K562 (cell line): ENCODE measurements around the gene SLC22A16. TPM values are rescaled to one million over a fixed set of nuclear protein-coding genes. Genes with fewer than 3 reads are reported as not detected.

Experiments
- ATAC-seq: fragments of 200-7000 bp; cut with Tn5 transposase; 3 replicates; pipeline ENCODE4 v1.9.1; 2020; ENCODE audit warnings: moderate library complexity
- BruUV-seq: library from RNA; stranded (reverse); fragments of 400-500 nt; replicated peaks from 2 replicates; lab custom pipeline; 2021; lab: Mats Ljungman, UMichigan
- CTCF ChIA-PET: fragments of 300-600 bp; formaldehyde crosslinking; extraction: SDS; loops from one replicate; lab custom pipeline; 2021; ENCODE audit warnings: low intra/inter-chr PET ratio; lab: Yijun Ruan, JAX
- POLR2A ChIA-PET: fragments of 300-600, 350-650 bp; sonication (Branson Sonifier 250); formaldehyde crosslinking; extraction: SDS; loops from one replicate; lab custom pipeline; 2021; ENCODE audit warnings: antibody characterized with exemption, inconsistent platforms; lab: Yijun Ruan, JAX
- DNase-seq, 4 experiments: peaks; one replicate each; pipeline versions ENCODE4 v3.0.0 to v3.0.0-alpha.2; 2011 to 2018; ENCODE audit warnings: low spot score in 3 of 4, mixed read lengths in 3 of 4; ENCODE audit errors: extremely low read depth in 1 of 4
- FAIRE-seq: peaks from 2 replicates; lab custom pipeline; 2011; peaks lifted over from hg19 to GRCh38; lab: Jason Lieb, UNC
- H2AFZ ChIP-seq: 2 replicates; pipeline ENCODE4 v1.6.0; 2011; ENCODE audit warnings: low read depth, low read length, control low read depth, inconsistent platforms
- H3K27ac ChIP-seq: fragments of 200-600 bp; 3 replicates; pipeline ENCODE4 v1.8.0; 2011; ENCODE audit warnings: low read depth, mild to moderate bottlenecking, control low read depth, inconsistent platforms, low read length, moderate library complexity, mixed read lengths; ENCODE audit errors: extremely low read depth
- H3K27me3 ChIP-seq, 2 experiments: fragments of 300-600 bp in 1 of 2; 2 replicates in 1 of 2; 3 replicates in 1 of 2; pipeline versions ENCODE4 v1.6.0 to v1.8.0; 2011; ENCODE audit warnings: inconsistent platforms in 2 of 2, low read length in 2 of 2, mild to moderate bottlenecking in 1 of 2, mixed read lengths in 1 of 2, moderate library complexity in 1 of 2; ENCODE audit not compliant: control insufficient read depth in 2 of 2, insufficient read depth in 2 of 2
- H3K36me3 ChIP-seq: fragments of 300-600 bp; 3 replicates; pipeline ENCODE4 v1.8.0; 2011; ENCODE audit warnings: mild to moderate bottlenecking, low read length, inconsistent platforms; ENCODE audit not compliant: control insufficient read depth, insufficient read depth
- H3K4me1 ChIP-seq, 2 experiments: fragments of 200-600 bp in 1 of 2; replicated peaks in 1 of 2; 2 replicates in 1 of 2; 3 replicates in 1 of 2; pipeline versions ENCODE4 v1.5.1 to v1.8.0; 2011; ENCODE audit warnings: inconsistent platforms in 2 of 2, low read length in 2 of 2, mild to moderate bottlenecking in 1 of 2, mixed read lengths in 1 of 2, moderate library complexity in 1 of 2; ENCODE audit not compliant: control insufficient read depth in 2 of 2, insufficient read depth in 2 of 2
- H3K4me2 ChIP-seq: 2 replicates; pipeline ENCODE4 v1.6.1; 2011; ENCODE audit warnings: low read length, control low read depth, inconsistent platforms, mixed read lengths; ENCODE audit not compliant: insufficient read depth
- H3K4me3 ChIP-seq: fragments of 200-600 bp; sonication (generic), shearing (Covaris generic); 2 replicates; pipeline ENCODE4 v1.5.1; 2016; ENCODE audit warnings: control low read depth, inconsistent platforms
- H3K79me2 ChIP-seq: fragments of 200-600 bp; 3 replicates; pipeline ENCODE4 v1.8.0; 2011; ENCODE audit warnings: low read length, inconsistent platforms; ENCODE audit not compliant: control insufficient read depth, insufficient read depth
- H3K9ac ChIP-seq, 2 experiments: 2 replicates each; pipeline versions ENCODE4 v1.6.0 to v1.6.1; 2011; ENCODE audit warnings: low read depth in 2 of 2, low read length in 2 of 2, control low read depth in 1 of 2, inconsistent platforms in 1 of 2, mild to moderate bottlenecking in 1 of 2, mixed read lengths in 1 of 2; ENCODE audit not compliant: insufficient read depth in 1 of 2
- H3K9me1 ChIP-seq: one replicate; pipeline ENCODE4 v1.6.0; 2011; ENCODE audit warnings: inconsistent platforms, mild to moderate bottlenecking, low read length, moderate library complexity; ENCODE audit not compliant: control insufficient read depth, insufficient read depth
- H3K9me3 ChIP-seq: replicated peaks from 2 replicates; pipeline ENCODE4 v1.5.1; 2011; ENCODE audit warnings: low read depth, low read length, inconsistent platforms; ENCODE audit not compliant: control insufficient read depth, insufficient read depth
- H4K20me1 ChIP-seq: replicated peaks from 2 replicates; pipeline ENCODE4 v1.6.1; 2011; ENCODE audit warnings: low read length, inconsistent platforms, mixed read lengths; ENCODE audit not compliant: control insufficient read depth, insufficient read depth
- CEBPB ChIP-seq: fragments of 450-650 bp; IDR thresholded peaks from 2 replicates; pipeline ENCODE4 v1.6.1; 2016; ENCODE audit warnings: missing genetic modification characterization, missing compliant biosample characterization
- CEBPG ChIP-seq, 3 experiments: fragments of 200-800 bp in 1 of 3; sonication (Bioruptor generic) in 1 of 3; sonication (generic) in 1 of 3; formaldehyde crosslinking in 1 of 3; IDR thresholded peaks in 2 of 3; conservative IDR thresholded peaks in 1 of 3; 2 replicates each; pipeline versions ENCODE4 v1.6.1 to v1.8.0; 2016 to 2022; ENCODE audit warnings: missing compliant biosample characterization in 2 of 3, missing genetic modification characterization in 2 of 3, mild to moderate bottlenecking in 1 of 3, missing genetic modification reagents in 1 of 3
- PHB2 ChIP-seq: fragments of 450-650 bp; IDR thresholded peaks from 2 replicates; pipeline ENCODE4 v1.6.1; 2017; ENCODE audit warnings: low read depth
- RBM25 ChIP-seq: fragments of 200-400 bp; formaldehyde crosslinking; IDR thresholded peaks from 2 replicates; pipeline ENCODE4 v1.6.1; 2018; ENCODE audit warnings: low read length, low read depth, moderate library complexity; ENCODE audit not compliant: severe bottlenecking
- TCF7L2 ChIP-seq: fragments of 150-350 bp; IDR thresholded peaks from 2 replicates; pipeline ENCODE4 v1.6.1; 2016; ENCODE audit warnings: low read depth, mild to moderate bottlenecking, low read length, moderate library complexity
- TOE1 ChIP-seq, 2 experiments: fragments of 450-650 bp in 1 of 2; sonication (generic) in 1 of 2; formaldehyde crosslinking in 1 of 2; IDR thresholded peaks; 2 replicates each; pipeline versions ENCODE4 v1.7.1 to v1.8.0; 2016 to 2022; ENCODE audit warnings: borderline replicate concordance in 2 of 2, mild to moderate bottlenecking in 2 of 2, antibody characterized with exemption in 1 of 2, inconsistent platforms in 1 of 2, low read depth in 1 of 2, missing genetic modification reagents in 1 of 2, moderate library complexity in 1 of 2
- ZNF146 ChIP-seq: IDR thresholded peaks from one replicate; pipeline ENCODE4 v1.6.1; 2018; ENCODE audit warnings: missing compliant biosample characterization; ENCODE audit not compliant: unreplicated experiment
- WGBS: fragments of 100-300 bp; shearing (Covaris generic); methylation state at CpG from one replicate; pipeline ENCODE4 v1.1.6; 2016; ENCODE audit warnings: low coverage, mixed read lengths; ENCODE audit not compliant: insufficient coverage; ENCODE audit errors: missing lambda C conversion rate; 5-methylcytosine and 5-hydroxymethylcytosine counted together
- in situ Hi-C: fragments of 300-500 bp; cut with MboI; formaldehyde crosslinking; loops from 4 replicates; pipeline ENCODE4 v1.15.0; 2018; ENCODE audit warnings: inconsistent platforms, mixed read lengths
- intact Hi-C: fragments of 100-400 bp; cut with micrococcal nuclease; formaldehyde crosslinking; loops from 2 replicates; pipeline ENCODE4 v1.14.2; 2022
- polyA plus RNA-seq, 8 experiments: library from polyadenylated mRNA; depleted of rRNA in 4 of 8; stranded (reverse) in 5 of 8; unstranded in 3 of 8; fragments of >200 nt; fragmentation: Nextera tagmentation in 2 of 8; fragmentation: Illumina TruSeq in 1 of 8; extraction: Ambion mirVana in 2 of 8; extraction: Trizol in 1 of 8; gene quantifications; 2 replicates each; pipeline versions ENCODE4 v1.2.1 to v1.2.3, GENCODE V29; 2011 to 2014; ENCODE audit warnings: inconsistent platforms in 1 of 8, missing spikeins in 1 of 8
- total RNA-seq, 7 experiments: library from RNA; depleted of rRNA in 6 of 7; stranded (reverse); fragments of >200 nt in 6 of 7; fragmentation: Illumina TruSeq in 2 of 7; extraction: Trizol in 2 of 7; gene quantifications; 2 replicates each; pipeline versions ENCODE4 v1.2.1 to v1.2.3, GENCODE V29; 2011 to 2021; ENCODE audit warnings: low replicate concordance in 1 of 7

SLC22A16 gene
- total and polyA plus RNA-seq, 9 of the 15 experiments (the other 6 are each of a cell fraction or from before 2014, with no cell fraction given): not detected

- DNase-seq (no peak), FAIRE-seq (no peak), ATAC-seq (no peak)
- Histone ChIP-seq H4K20me1 (no peaks in the 10 kb centered on the region), H3K27me3 (peaks cover 3% of the 10 kb centered on the region in 2 experiments; a peak in 2 of 5 replicates), H3K4me3 (no peak overlapping the region), H3K4me2 (no peak overlapping the region), H3K9ac (no peak overlapping the region), H3K4me1 (no peaks in the 10 kb centered on the region; a peak in 1 of 5 replicates), H2AFZ (no peak overlapping the region), H3K9me3 (no peaks in the 10 kb centered on the region), H3K27ac (no peak overlapping the region), H3K36me3 (no peaks in the 10 kb centered on the region), H3K79me2 (no peaks in the 10 kb centered on the region), H3K9me1 (no peaks in the 10 kb centered on the region)
- BruUV-seq: no TSS peak
- intact Hi-C loops (no loop called here), in situ Hi-C loops (no loop called here)
- ChIA-PET POLR2A (interaction anchor here (0.6 kb wide), 2 partner anchors 35 to 526 kb away, joined by 3 to 4 read pairs; no protein-coding TSS in a partner anchor), CTCF (interaction anchor here (0.5 to 1.2 kb wide), 3 partner anchors 514 to 529 kb away, joined by 3 to 4 read pairs (median 3); no protein-coding TSS in a partner anchor)
- 12% methylated on average over 7 of the region's 7 CpGs for WGBS
- TF ChIP-seq CEBPB: peak; percentile 85
- TF ChIP-seq CEBPG (CRISPR knock-in tag; IDR thresholded peaks at IDR 0.05): no peak
- TF ChIP-seq CEBPG (tag; conservative IDR thresholded peaks at IDR 0.05 in 1 of 2, IDR thresholded peaks at IDR 0.05 in 1 of 2): peak; percentile 63 to 70
- no peak for TF ChIP-seq TCF7L2
Measured at GRCh38 chr6:110482774-110483400, 6.5 kb upstream of the SLC22A16 start.

DNA sequence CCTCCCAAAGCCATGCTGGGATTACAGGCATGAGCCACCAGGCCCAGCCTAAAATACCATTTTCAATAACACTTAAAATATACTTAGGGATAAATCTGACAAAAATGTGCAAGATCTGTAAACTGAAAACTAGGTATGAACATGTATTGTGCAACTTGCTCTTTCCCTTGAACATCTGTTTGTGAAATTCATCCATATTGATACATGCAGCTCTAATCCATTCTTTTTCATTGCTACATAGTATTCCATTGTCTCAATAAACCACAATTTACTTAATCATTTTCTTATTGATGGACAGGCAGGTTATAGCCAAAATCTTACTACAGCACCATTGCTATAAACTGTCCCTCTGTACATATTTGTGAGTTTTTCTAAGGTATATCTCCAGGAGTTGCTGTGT lies 4.7 kb upstream of the SLC22A16 start:
- CTCF ChIA-PET: no interaction called here
- no peak overlapping the region for H3K4me2 ChIP-seq
- no peak overlapping the region for H3K4me3 ChIP-seq
- intact Hi-C loops: no loop called here
- ATAC-seq: no peak
- H3K9ac ChIP-seq: no peak overlapping the region
- no peaks in the 10 kb centered on the region for H3K36me3 ChIP-seq
- no peaks in the 10 kb centered on the region for H3K79me2 ChIP-seq
- H2AFZ ChIP-seq: no peak overlapping the region
- H3K4me1 ChIP-seq: no peaks in the 10 kb centered on the region; a peak in 1 of 5 replicates
- H3K27me3 ChIP-seq: peaks cover 4 to 8% of the 10 kb centered on the region in 2 experiments; a peak in 3 of 5 replicates
- FAIRE-seq: no peak
- POLR2A ChIA-PET: interaction anchor here (0.6 kb wide), 1 partner anchor 51 kb away, joined by 3 read pairs; no protein-coding TSS in a partner anchor
- H3K9me3 ChIP-seq: no peaks in the 10 kb centered on the region
- no peaks in the 10 kb centered on the region for H3K9me1 ChIP-seq
- no TSS peak for BruUV-seq
- no peak for DNase-seq
- no peaks in the 10 kb centered on the region for H4K20me1 ChIP-seq
- TF ChIP-seq TOE1 (IDR thresholded peaks at IDR 0.05; ENCODE audit: borderline replicate concordance) (no peak), TOE1 (CRISPR knock-in tag; IDR thresholded peaks at IDR 0.05; ENCODE audit: borderline replicate concordance, low read depth) (no peak), CEBPB (peak; percentile 34; the same call in 1 of the 2 replicates), PHB2 (no peak), CEBPG (CRISPR knock-in tag; IDR thresholded peaks at IDR 0.05) (no peak), CEBPG (tag; conservative IDR thresholded peaks at IDR 0.05 in 1 of 2, IDR thresholded peaks at IDR 0.05 in 1 of 2) (0 out of 4 replicates have a peak, but pooled peaks have one; percentile 17 to 36), RBM25 (peak; percentile 56), ZNF146 (CRISPR knock-in tag) (peak; percentile 77)
- TF ChIP-seq, all 486 proteins: peak for 4
- in situ Hi-C loops: no loop called here
- H3K27ac ChIP-seq: no peak overlapping the region
